Measurements from ENCODE around the gene TCF3.

TCF3 gene

DNA sequence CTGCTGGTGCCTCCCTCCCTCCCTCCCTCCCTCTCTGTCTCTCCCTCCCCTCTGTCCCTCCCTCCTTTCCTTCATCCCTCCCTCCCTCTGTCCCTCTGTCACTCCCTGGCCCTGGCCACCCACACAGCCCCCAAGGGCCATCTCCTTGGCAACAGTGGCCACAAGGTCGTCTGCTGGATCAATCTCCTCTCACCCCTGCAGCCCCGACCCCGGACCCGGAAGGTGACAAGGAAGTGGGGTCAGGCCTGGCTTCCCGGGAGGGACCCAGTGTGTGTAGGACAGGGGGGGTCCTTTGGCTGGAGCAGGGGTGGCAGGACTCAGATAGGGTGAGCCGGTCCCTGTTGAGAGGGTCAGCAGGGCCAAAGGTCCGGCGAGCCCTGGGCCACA is 21.9 kb upstream of the TCF3 start:
- TF ChIP-seq EP300 (IDR thresholded peaks at IDR 0.05; ENCODE audit: borderline replicate concordance) = no peak
- TF ChIP-seq RAD21 (IDR thresholded peaks at IDR 0.05; ENCODE audit: low read depth) = no peak
- TF ChIP-seq FOXM1 (IDR thresholded peaks at IDR 0.05; ENCODE audit: borderline replicate concordance, low read depth) = no peak
- TF ChIP-seq ZBTB7A (IDR thresholded peaks at IDR 0.05; ENCODE audit: low read depth) = no peak
- no peak for TF ChIP-seq TCF12 (IDR thresholded peaks at IDR 0.05; ENCODE audit: low read depth)
- TF ChIP-seq CEBPB (IDR thresholded peaks at IDR 0.05) = no peak
- TF ChIP-seq EGR1 (IDR thresholded peaks at IDR 0.05) = no peak
- TF ChIP-seq, protein P1, sequence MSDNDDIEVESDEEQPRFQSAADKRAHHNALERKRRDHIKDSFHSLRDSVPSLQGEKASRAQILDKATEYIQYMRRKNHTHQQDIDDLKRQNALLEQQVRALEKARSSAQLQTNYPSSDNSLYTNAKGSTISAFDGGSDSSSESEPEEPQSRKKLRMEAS (IDR thresholded peaks at IDR 0.05) = no peak
- TF ChIP-seq TEAD4 (IDR thresholded peaks at IDR 0.05) = no peak
- no peak for TF ChIP-seq NFIC (IDR thresholded peaks at IDR 0.05)
- TF ChIP-seq, protein P2, sequence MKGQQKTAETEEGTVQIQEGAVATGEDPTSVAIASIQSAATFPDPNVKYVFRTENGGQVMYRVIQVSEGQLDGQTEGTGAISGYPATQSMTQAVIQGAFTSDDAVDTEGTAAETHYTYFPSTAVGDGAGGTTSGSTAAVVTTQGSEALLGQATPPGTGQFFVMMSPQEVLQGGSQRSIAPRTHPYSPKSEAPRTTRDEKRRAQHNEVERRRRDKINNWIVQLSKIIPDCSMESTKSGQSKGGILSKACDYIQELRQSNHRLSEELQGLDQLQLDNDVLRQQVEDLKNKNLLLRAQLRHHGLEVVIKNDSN (IDR thresholded peaks at IDR 0.05) = no peak
- TF ChIP-seq YY1 (IDR thresholded peaks at IDR 0.05; ENCODE audit: low read depth) = no peak
- TF ChIP-seq, protein P3, sequence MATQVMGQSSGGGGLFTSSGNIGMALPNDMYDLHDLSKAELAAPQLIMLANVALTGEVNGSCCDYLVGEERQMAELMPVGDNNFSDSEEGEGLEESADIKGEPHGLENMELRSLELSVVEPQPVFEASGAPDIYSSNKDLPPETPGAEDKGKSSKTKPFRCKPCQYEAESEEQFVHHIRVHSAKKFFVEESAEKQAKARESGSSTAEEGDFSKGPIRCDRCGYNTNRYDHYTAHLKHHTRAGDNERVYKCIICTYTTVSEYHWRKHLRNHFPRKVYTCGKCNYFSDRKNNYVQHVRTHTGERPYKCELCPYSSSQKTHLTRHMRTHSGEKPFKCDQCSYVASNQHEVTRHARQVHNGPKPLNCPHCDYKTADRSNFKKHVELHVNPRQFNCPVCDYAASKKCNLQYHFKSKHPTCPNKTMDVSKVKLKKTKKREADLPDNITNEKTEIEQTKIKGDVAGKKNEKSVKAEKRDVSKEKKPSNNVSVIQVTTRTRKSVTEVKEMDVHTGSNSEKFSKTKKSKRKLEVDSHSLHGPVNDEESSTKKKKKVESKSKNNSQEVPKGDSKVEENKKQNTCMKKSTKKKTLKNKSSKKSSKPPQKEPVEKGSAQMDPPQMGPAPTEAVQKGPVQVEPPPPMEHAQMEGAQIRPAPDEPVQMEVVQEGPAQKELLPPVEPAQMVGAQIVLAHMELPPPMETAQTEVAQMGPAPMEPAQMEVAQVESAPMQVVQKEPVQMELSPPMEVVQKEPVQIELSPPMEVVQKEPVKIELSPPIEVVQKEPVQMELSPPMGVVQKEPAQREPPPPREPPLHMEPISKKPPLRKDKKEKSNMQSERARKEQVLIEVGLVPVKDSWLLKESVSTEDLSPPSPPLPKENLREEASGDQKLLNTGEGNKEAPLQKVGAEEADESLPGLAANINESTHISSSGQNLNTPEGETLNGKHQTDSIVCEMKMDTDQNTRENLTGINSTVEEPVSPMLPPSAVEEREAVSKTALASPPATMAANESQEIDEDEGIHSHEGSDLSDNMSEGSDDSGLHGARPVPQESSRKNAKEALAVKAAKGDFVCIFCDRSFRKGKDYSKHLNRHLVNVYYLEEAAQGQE (IDR thresholded peaks at IDR 0.05; ENCODE audit: low read depth) = no peak
- TF ChIP-seq TAF1 (IDR thresholded peaks at IDR 0.05; ENCODE audit: low read depth) = no peak
- TF ChIP-seq CREB1 (IDR thresholded peaks at IDR 0.05; ENCODE audit: low read depth) = no peak

DNA sequence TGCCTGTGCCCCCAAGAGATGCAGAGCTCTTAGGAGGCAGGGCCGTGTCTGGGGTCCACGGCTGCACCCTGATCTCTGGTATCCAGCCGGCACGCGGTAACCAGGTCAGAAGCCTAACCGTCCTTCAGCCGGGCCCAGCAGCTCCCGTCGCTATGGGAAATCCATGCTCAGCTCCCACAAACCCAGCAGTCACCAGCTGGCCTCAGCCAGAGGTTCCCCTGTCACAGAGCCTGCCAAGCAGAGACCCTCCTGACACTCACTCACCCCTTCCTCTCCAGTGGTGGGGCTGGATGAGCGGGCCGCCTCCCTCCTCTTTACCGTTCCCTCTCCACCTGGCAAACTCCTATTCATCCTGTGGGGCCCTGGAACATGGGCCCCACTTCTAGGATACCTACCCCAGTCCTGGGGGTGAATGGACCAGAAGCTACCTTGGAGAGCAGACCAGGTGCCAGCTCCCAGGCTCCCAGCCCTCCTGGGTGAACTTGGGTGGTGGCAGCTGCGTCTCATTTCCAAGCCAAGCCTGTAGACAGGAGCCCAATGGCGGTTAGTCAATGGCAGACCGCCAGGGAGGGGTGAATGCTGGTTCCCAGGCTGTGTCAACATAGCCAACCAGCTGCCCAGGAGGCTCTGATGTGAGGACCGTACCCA is 21.4 kb upstream of the TCF3 start:
- TF ChIP-seq YY1 (IDR thresholded peaks at IDR 0.05; ENCODE audit: low read depth) (0 out of 2 replicates have a peak, but pooled peaks have one; percentile 19), NFIC (IDR thresholded peaks at IDR 0.05) (no peak)
- TF ChIP-seq, protein P3 (IDR thresholded peaks at IDR 0.05; ENCODE audit: low read depth) = peak; percentile 57

DNA sequence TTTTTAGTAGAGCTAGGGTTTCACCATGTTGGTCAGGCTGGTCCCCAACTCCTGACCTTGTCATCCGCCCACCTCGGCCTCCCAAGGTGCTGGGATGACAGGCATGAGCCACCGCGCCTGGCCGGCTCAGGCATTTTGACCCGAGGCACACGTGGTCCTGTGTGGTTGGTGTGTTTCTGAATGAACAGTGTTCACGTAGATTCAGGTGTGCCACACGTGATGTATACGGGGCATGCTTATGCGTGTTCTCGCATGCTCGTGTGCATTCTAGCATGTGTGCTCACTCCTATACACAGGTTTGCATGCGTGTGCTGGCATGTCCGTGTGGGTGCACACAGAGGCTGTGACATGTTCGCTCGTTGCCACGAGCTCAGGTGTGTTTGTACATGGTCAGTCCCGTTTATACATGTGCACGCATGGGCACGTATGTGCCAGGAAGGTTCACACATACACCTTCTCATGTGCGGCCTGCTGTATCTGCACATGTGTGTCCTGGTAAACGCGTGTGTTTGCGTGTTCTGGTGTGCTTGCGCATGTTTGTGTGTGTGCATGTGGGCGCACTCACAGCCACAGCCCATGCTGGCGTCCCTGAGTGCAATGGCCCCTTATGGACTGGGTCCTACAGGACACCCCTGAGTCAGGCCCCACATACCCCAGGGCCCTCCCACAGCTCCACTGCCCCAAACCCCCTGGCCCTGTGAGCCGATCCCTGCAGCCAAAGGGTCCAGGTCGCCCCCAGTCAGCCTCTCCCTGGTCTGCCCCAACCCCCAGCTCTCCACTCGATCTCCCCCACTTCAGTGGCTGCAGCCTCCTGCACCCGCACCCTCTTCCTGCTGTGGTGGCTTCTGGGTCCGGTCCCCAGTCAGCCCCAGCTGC is 20.6 kb upstream of the TCF3 start:
- TF ChIP-seq, protein P3 (IDR thresholded peaks at IDR 0.05; ENCODE audit: low read depth) = no peak
- TF ChIP-seq CEBPB (IDR thresholded peaks at IDR 0.05) (no peak), ZBTB7A (IDR thresholded peaks at IDR 0.05; ENCODE audit: low read depth) (no peak), TAF1 (IDR thresholded peaks at IDR 0.05; ENCODE audit: low read depth) (no peak)
- TF ChIP-seq, protein P2 (IDR thresholded peaks at IDR 0.05) = no peak

DNA sequence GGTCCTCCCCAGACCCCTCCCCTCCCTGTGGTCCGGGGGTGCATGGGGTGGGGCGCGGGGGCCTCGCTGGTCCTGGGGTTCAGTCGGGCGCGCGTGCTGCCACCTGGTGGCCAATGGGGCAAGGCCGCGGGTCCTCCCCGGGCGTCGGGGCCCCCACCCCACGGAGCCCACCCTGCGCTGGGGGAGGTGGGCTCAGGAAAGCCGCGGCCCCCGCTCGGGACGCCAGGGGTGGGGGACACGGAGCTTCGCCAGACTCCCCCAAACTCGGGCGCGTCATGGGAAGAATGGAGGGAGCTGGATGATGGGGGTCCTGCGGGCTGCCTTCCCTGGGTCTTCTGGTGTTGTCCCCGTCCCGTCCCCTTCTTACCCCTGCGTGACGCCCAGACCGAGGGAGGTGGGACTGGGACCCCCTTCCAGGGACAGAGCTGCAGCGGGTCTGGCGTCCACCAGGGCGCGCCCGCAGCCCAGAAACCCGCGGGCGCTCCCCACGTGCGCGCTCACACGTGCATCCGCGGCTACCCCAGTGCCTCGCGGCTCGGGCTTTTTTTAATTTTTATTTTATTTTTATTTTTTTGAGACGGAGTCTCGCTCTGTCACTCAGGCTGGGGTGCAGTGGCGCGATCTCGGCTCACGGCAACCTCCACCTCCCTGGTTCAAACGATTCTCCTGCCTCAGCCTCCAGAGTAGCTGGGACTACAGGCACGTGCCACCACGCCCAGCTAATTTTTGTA is 19.8 kb upstream of the TCF3 start:
- no peak for TF ChIP-seq YY1 (IDR thresholded peaks at IDR 0.05; ENCODE audit: low read depth)
- TF ChIP-seq CREB1 (IDR thresholded peaks at IDR 0.05; ENCODE audit: low read depth) = no peak
- no peak for TF ChIP-seq NFIC (IDR thresholded peaks at IDR 0.05)
- TF ChIP-seq RAD21 (IDR thresholded peaks at IDR 0.05; ENCODE audit: low read depth) = peak; percentile 82
- TF ChIP-seq CEBPB (IDR thresholded peaks at IDR 0.05) = no peak
- TF ChIP-seq, protein P1 (IDR thresholded peaks at IDR 0.05) = peak; percentile 94
- no peak for TF ChIP-seq EGR1 (IDR thresholded peaks at IDR 0.05)
- no peak for TF ChIP-seq FOXM1 (IDR thresholded peaks at IDR 0.05; ENCODE audit: borderline replicate concordance, low read depth)
- TF ChIP-seq, protein P2 (IDR thresholded peaks at IDR 0.05) = peak; percentile 65
- peak; percentile 85 for TF ChIP-seq ZBTB7A (IDR thresholded peaks at IDR 0.05; ENCODE audit: low read depth)
- TF ChIP-seq TCF12 (IDR thresholded peaks at IDR 0.05; ENCODE audit: low read depth) = no peak
- TF ChIP-seq, protein P3 (IDR thresholded peaks at IDR 0.05; ENCODE audit: low read depth) = no peak
- no peak for TF ChIP-seq TEAD4 (IDR thresholded peaks at IDR 0.05)
- no peak for TF ChIP-seq TAF1 (IDR thresholded peaks at IDR 0.05; ENCODE audit: low read depth)
- TF ChIP-seq EP300 (IDR thresholded peaks at IDR 0.05; ENCODE audit: borderline replicate concordance) = no peak

All from Ishikawa (cell line).